Omental fat pad (tissue), 4 donors: ENCODE results near the gene HTRA2. TPM values are rescaled to one million over a fixed set of nuclear protein-coding genes. Genes with fewer than 3 reads are reported as not detected.

Experiments used
- ATAC-seq: fragments of 150-250 bp; one replicate; pipeline ENCODE4 v1.9.1; 2016; ENCODE audit warnings: mild to moderate bottlenecking, moderate library complexity; ENCODE audit not compliant: low FRiP score
- DNase-seq: peaks from one replicate; pipeline ENCODE4 v3.0.0-alpha.2; 2019; ENCODE audit warnings: low spot score
- CTCF ChIP-seq, 3 donors: fragments of 450-650 bp; IDR thresholded peaks; one replicate each; pipeline ENCODE4 v1.5.1; 2016 to 2017; ENCODE audit warnings: antibody characterized with exemption in 3 of 3, mild to moderate bottlenecking in 3 of 3, moderate library complexity in 2 of 3
- total RNA-seq, 4 donors: library from RNA; depleted of rRNA; stranded (reverse); fragments of >200 nt; gene quantifications; one replicate each; pipeline ENCODE4 v1.1.0, GENCODE V29; 2016

HTRA2 gene
- total RNA-seq, 4 donors from 2014 or later = 30.7 to 45.6 (median 36.8) TPM

DNA sequence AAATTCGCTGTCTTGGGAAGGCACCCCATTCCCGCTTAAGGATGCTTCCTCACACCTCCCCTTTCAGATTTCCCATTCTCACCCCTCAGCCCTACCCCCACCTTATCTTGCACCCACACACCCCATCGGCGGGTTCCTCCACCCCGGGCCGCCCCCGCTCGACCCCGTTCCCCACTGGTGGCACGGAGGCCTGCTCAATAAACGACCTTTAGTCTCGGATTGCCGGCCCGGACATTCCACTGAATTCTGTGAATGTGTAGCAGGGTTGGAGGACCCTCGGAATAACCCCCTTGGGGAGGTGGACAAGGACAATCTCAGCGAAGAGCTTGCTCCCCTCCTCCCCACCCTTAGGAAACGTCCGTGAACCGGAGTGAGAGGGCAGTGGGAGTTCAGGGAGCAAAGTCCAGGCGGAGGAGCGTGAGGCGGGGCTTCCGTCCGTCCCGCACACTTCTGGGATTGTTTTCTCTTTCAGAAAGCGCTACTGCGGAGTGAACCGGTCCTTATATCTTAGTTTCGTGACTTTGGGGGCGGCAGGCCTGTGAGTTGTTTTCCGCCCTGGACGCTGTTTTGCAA lies 27.5 kb upstream of the HTRA2 start:
- no peak for TF ChIP-seq CTCF (IDR thresholded peaks at IDR 0.05)
- ATAC-seq (no peak), DNase-seq (no peak)

DNA sequence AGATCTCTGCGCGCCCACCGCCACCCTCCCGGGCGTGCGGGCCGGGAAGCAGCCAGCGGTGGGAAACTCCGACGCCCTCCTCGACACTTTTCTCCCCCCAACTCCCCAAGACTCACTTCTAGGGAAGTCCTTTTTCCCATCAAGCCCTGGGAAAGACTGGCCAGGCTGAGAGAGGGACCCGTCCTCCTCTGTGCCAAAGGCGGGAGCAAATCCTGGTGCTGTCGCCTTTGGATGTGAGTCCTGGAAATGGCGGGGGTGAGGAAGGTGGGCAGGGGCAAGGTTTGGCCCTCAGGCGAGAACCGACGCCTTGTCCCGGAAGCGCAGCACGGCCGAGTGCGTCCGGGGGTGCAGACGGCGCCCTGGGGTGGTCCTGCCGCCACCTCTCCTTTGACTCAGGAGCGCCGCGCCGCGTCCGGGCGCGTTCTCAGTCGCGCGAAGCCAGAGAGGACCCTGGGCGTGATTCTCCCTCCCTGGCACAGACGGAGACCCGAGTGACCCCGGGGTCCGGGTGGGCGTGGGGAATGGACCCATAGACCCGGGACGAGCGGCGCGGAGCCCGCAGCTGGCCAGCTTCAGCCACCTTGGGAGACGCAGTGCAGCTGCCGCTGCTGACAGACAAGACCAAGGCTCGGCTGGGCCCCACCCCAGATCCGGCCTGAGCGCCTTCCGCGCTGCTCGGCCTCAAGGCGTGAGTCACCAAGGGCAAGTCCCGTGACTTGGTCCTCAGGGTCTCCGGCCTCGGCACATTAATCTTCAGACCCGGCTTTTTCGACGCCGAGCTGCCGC lies 26.8 kb upstream of the HTRA2 start:
- peak; percentile 73 for ATAC-seq

DNA sequence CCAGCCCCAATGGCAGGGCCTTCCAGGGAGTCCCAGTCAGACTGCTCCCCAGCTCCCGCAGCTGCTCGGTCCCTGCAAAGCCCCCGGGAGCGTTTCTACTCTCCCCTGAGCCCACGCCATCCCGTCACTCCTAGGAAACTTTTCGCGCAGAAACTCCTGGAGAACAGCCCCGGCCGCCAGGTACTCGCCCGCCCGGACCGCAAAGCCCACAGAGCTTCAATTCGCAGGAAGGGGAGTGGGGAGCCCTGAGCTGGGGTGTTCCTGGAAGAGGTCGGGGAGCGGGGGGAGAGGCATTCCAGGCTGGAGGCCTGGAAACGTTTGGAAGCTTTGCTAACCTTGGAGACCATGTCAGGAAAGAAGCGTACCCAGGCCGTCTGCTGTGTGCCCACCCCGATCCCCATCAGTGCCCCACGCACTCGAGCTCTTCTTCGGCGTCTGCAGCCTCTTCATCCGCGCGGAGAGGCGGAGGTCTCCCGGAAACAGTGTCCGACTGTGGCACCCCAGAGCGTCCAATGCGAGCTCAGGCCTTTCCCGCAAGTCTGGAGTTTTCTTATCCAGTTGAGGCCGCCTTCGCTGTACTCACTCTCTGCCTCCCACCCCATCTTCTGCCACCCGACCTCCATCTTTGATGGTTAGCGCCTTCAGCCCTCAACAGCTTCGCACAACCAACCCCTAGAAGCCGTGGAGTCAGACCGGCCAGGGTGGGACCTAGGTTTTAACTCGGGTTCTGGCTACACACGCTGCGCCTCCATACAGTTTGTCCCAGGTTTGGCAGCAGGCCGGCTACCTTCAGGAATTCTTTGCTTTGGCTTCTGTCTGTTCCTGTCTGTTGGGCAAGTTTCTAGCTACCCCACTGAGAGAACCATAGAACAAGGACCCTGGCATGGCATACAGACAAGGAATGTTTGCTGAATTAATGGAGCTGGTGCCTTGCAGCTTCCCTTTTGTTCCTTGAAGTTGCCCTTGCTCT lies 25.9 kb upstream of the HTRA2 start:
- no peak for DNase-seq
- TF ChIP-seq CTCF (IDR thresholded peaks at IDR 0.05) = no peak
- no peak for ATAC-seq

More for the DNA sequence above, 26.8 kb upstream of the HTRA2 start:
- no peak for TF ChIP-seq CTCF (IDR thresholded peaks at IDR 0.05)
- DNase-seq = peak; percentile 68

DNA sequence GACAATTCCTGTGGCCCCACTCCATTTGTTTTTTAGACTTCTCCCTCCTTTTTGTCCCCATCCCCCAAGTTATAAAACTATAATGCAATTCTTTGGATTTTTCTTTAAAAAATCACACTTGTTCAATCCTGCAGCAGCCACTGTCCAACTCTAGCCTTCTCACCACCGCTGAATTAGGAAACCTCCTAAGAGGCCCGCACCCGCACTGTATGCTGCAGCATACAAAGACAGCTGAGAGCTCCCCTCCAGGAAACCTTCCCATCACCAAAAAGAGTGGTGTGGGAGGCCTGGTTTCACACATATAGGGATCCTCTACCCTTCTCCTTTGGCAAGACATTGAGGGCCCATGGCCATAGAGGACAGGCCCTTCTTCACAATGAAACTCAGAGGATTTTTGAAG lies 25.1 kb upstream of the HTRA2 start:
- no peak for TF ChIP-seq CTCF (IDR thresholded peaks at IDR 0.05)
- ATAC-seq (no peak), DNase-seq (no peak)

GRCh38 chr2:74505448-74506246 lies 24.1 kb upstream of the HTRA2 start:
- TF ChIP-seq CTCF (IDR thresholded peaks at IDR 0.05) = no peak
- no peak for ATAC-seq
- no peak for DNase-seq

DNA sequence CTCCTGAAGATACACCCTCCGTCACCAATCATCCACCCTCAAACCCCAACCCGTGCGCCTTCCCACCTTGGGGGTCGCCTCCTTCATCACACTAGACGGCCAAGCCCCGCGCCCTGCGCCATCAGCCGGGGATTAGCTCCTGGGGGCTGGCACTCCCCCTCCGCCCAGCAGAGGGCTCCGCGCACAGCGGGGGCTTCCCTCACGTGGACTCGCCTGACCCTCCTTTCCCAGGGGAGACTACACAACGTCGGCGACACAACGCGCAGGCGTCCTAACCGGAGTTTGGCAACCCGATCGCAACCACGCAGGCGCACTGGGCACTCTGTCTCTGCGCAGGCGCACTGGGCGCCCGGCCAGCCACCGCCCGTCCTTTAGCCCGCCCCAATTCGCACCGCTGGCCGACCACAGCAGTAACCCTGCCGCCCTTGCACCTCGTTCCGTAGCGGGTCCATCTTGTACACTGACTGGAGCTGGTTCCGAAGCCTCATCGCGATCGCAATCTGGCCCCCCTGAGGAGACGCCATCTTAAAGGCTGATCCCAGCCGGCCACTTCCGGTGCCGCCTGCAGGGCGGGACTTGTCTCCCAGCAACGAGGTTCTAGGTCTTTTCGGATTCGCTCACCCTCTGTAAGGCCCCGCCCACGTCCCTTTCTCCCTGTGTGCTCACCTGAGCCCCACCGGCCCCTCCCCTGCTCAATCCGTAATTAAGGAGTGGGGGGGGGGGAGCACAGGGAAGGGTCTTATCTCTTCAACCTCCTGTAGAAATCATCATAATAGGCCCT lies 22.4 kb upstream of the HTRA2 start, which contains the start of gene PCGF1:
PCGF1 (minus strand) TSS at position 551 of the 781 bp plus-strand sequence; CDS start at position 524, 27 bp downstream.
- no peak for TF ChIP-seq CTCF (IDR thresholded peaks at IDR 0.05)
- ATAC-seq (peak; percentile 92), DNase-seq (peak; percentile 99)
